HepG2 (cell line): Measurements from ENCODE around the gene AFF4. TPM values are rescaled to one million over a fixed set of nuclear protein-coding genes. Genes with fewer than 3 reads are reported as not detected.
A peak's percentile ranks its signal among the peaks of the same experiment; 100 is the strongest.

ENCODE experiments used
- ARID5B ChIP-seq: IDR thresholded peaks from 2 replicates; pipeline ENCODE4 v1.4.0; 2020; ENCODE audit warnings: mild to moderate bottlenecking, missing genetic modification reagents
- EP300 ChIP-seq, 3 experiments: sonication (generic) in 1 of 3; formaldehyde crosslinking in 1 of 3; IDR thresholded peaks; 2 replicates each; pipeline versions ENCODE4 v1.5.1 to v1.6.1; 2011 to 2020; ENCODE audit warnings: low read depth in 2 of 3, low read length in 2 of 3, borderline replicate concordance in 1 of 3, improper control_type of control experiment in 1 of 3, mild to moderate bottlenecking in 1 of 3, missing genetic modification reagents in 1 of 3, moderate library complexity in 1 of 3
- GATAD2A ChIP-seq: IDR thresholded peaks from 2 replicates; pipeline ENCODE4 v1.6.1; 2016
- GMEB1 ChIP-seq: sonication (generic); formaldehyde crosslinking; IDR thresholded peaks from 2 replicates; pipeline ENCODE4 v1.5.1; 2020; ENCODE audit warnings: missing genetic modification reagents, mild to moderate bottlenecking, borderline replicate concordance
- HMG20A ChIP-seq: IDR thresholded peaks from 2 replicates; pipeline ENCODE4 v1.6.1; 2016; ENCODE audit warnings: borderline replicate concordance
- HMGA1 ChIP-seq: sonication (generic); formaldehyde crosslinking; conservative IDR thresholded peaks from 2 replicates; pipeline ENCODE4 v1.4.0; 2020; ENCODE audit warnings: missing genetic modification reagents
- HNF4A ChIP-seq: sonication (generic); formaldehyde crosslinking; IDR thresholded peaks from 2 replicates; pipeline ENCODE4 v1.4.0; 2020; ENCODE audit warnings: missing genetic modification reagents
- HNF4G ChIP-seq, 2 experiments: sonication (generic) in 1 of 2; formaldehyde crosslinking in 1 of 2; IDR thresholded peaks; 2 replicates each; pipeline versions ENCODE4 v1.4.0 to v1.6.1; 2011 to 2020; ENCODE audit warnings: borderline replicate concordance in 2 of 2, low read depth in 2 of 2, mild to moderate bottlenecking in 2 of 2, low read length in 1 of 2, missing genetic modification reagents in 1 of 2, moderate library complexity in 1 of 2
- MIXL1 ChIP-seq: IDR thresholded peaks from 2 replicates; pipeline ENCODE4 v1.6.1; 2016
- POLR2AphosphoS2 ChIP-seq: IDR thresholded peaks from 2 replicates; pipeline ENCODE4 v1.6.1; 2011; ENCODE audit warnings: low read depth, low read length, improper control_type of control experiment
- RARA ChIP-seq: IDR thresholded peaks from 2 replicates; pipeline ENCODE4 v1.6.1; 2016; ENCODE audit warnings: missing genetic modification reagents, missing compliant biosample characterization
- RBM39 ChIP-seq: fragments of 200-400 bp; formaldehyde crosslinking; IDR thresholded peaks from one replicate; pipeline ENCODE4 v1.6.1; 2018; ENCODE audit warnings: antibody characterized with exemption, mild to moderate bottlenecking, low read depth, low read length; ENCODE audit not compliant: poor library complexity, severe bottlenecking
- RCOR2 ChIP-seq: IDR thresholded peaks from 2 replicates; pipeline ENCODE4 v1.6.1; 2016; ENCODE audit warnings: missing biosample characterization, missing genetic modification reagents
- RFX1 ChIP-seq: fragments of 450-650 bp; IDR thresholded peaks from 2 replicates; pipeline ENCODE4 v1.6.1; 2017
- RXRA ChIP-seq: sonication (generic); formaldehyde crosslinking; IDR thresholded peaks from 2 replicates; pipeline ENCODE4 v1.5.1; 2020; ENCODE audit warnings: missing genetic modification reagents
- SAP130 ChIP-seq: IDR thresholded peaks from 2 replicates; pipeline ENCODE4 v1.6.1; 2016; ENCODE audit warnings: low read depth
- SMARCE1 ChIP-seq: fragments of 450-650 bp; IDR thresholded peaks from 2 replicates; pipeline ENCODE4 v1.6.1; 2017; ENCODE audit warnings: borderline replicate concordance
- SOX13 ChIP-seq, 3 experiments: fragments of 450-650 bp in 1 of 3; sonication (generic) in 1 of 3; formaldehyde crosslinking in 1 of 3; IDR thresholded peaks in 2 of 3; conservative IDR thresholded peaks in 1 of 3; 2 replicates each; pipeline versions ENCODE4 v1.5.0 to v1.6.1; 2016 to 2020; ENCODE audit warnings: antibody characterized with exemption in 1 of 3, mild to moderate bottlenecking in 1 of 3, missing compliant biosample characterization in 1 of 3, missing genetic modification reagents in 1 of 3, moderate library complexity in 1 of 3
- TFDP1 ChIP-seq: IDR thresholded peaks from 2 replicates; pipeline ENCODE4 v1.6.1; 2016; ENCODE audit warnings: missing compliant biosample characterization, missing genetic modification reagents, borderline replicate concordance
- ZNF335 ChIP-seq: sonication (generic); formaldehyde crosslinking; IDR thresholded peaks from 2 replicates; pipeline ENCODE4 v1.4.0; 2020; ENCODE audit warnings: missing genetic modification reagents
- ZNF616 ChIP-seq: sonication (generic); formaldehyde crosslinking; IDR thresholded peaks from 2 replicates; pipeline ENCODE4 v1.5.0; 2020; ENCODE audit warnings: low read depth, mild to moderate bottlenecking, missing genetic modification reagents
- ZNF878 ChIP-seq: sonication (generic); formaldehyde crosslinking; IDR thresholded peaks from 2 replicates; pipeline ENCODE4 v1.8.1; 2023; ENCODE audit warnings: mild to moderate bottlenecking, missing genetic modification reagents, moderate library complexity
- polyA plus RNA-seq, 8 experiments: library from polyadenylated mRNA; depleted of rRNA in 3 of 8; stranded (reverse) in 7 of 8; unstranded in 1 of 8; fragments of >200 nt; fragmentation: Illumina TruSeq in 4 of 8; extraction: Trizol in 4 of 8; gene quantifications; 2 replicates each; pipeline versions ENCODE4 v1.2.1 to v1.2.3, GENCODE V29; 2011 to 2016; ENCODE audit warnings: low read depth in 4 of 8, missing spikeins in 1 of 8, mixed read lengths in 1 of 8; ENCODE audit not compliant: insufficient read depth in 1 of 8
- total RNA-seq, 5 experiments: library from RNA; depleted of rRNA; stranded (reverse); fragments of >200 nt; fragmentation: Illumina TruSeq; extraction: Trizol; gene quantifications; 2 replicates each; pipeline ENCODE4 v1.2.3, GENCODE V29; 2016; ENCODE audit warnings: low read depth in 1 of 5

Gene AFF4
- total and polyA plus RNA-seq, 2 of the 13 experiments (the other 11 are each of a cell fraction or from before 2014, with no cell fraction given) = 22.1 to 25.5 TPM

- TF ChIP-seq RBM39 (no peak), ZNF878 (CRISPR knock-in tag) (peak; percentile 89; the same call in 1 of the 2 replicates), MIXL1 (0 out of 2 replicates have a peak, but pooled peaks have one; percentile 12), RXRA (CRISPR knock-in tag) (no peak), HNF4A (CRISPR knock-in tag) (peak; percentile 80), EP300 (IDR thresholded peaks at IDR 0.05; ENCODE audit: low read depth in 2 of 2, low read length in 2 of 2) (peak in 1 of 2 experiments; percentile 41; a peak in 1 of 4 replicates), EP300 (CRISPR knock-in tag; IDR thresholded peaks at IDR 0.05; ENCODE audit: borderline replicate concordance) (no peak), TFDP1 (no peak), SOX13 (IDR thresholded peaks at IDR 0.05) (no peak), SOX13 (CRISPR knock-in tag; conservative IDR thresholded peaks at IDR 0.05 in 1 of 2, IDR thresholded peaks at IDR 0.05 in 1 of 2) (peak in 1 of 2 experiments; percentile 52; a peak in 1 of 4 replicates), RCOR2 (CRISPR knock-in tag) (0 out of 2 replicates have a peak, but pooled peaks have one; percentile 23), GATAD2A (CRISPR knock-in tag) (peak; percentile 80), SAP130 (CRISPR knock-in tag) (peak; percentile 40), SMARCE1 (0 out of 2 replicates have a peak, but pooled peaks have one; percentile 27), ZNF616 (no peak), HMGA1 (no peak), RARA (CRISPR knock-in tag) (peak; percentile 30; the same call in 1 of the 2 replicates), ARID5B (CRISPR knock-in tag) (peak; percentile 90), POLR2AphosphoS2 (no peak), HMG20A (CRISPR knock-in tag) (peak; percentile 57; the same call in 1 of the 2 replicates), HNF4G (IDR thresholded peaks at IDR 0.05; ENCODE audit: borderline replicate concordance, low read depth, low read length) (peak; percentile 58; the same call in 1 of the 2 replicates), HNF4G (CRISPR knock-in tag; IDR thresholded peaks at IDR 0.05; ENCODE audit: borderline replicate concordance, low read depth) (no peak), GMEB1 (CRISPR knock-in tag) (no peak), ZNF335 (CRISPR knock-in tag) (no peak), RFX1 (no peak)
- TF ChIP-seq, all 625 proteins: peak for 32
Measured at GRCh38 chr5:133006653-133007052, 43.2 kb upstream of the AFF4 start (continued).
